Choroid plexus epithelial cell (primary cell): Measurements from ENCODE around the gene ITGBL1.

ENCODE experiments used
- DNase-seq: peaks from one replicate; pipeline ENCODE4 v3.0.0-alpha.2; 2010; ENCODE audit warnings: low read depth
- H3K4me3 ChIP-seq: 2 replicates; pipeline ENCODE4 v1.5.1; 2011; ENCODE audit warnings: low read depth, mild to moderate bottlenecking, control low read depth, low read length, moderate library complexity
- TF ChIP-seq, protein P1 (sequence below): conservative IDR thresholded peaks from 2 replicates; pipeline ENCODE4 v1.5.1; 2011; ENCODE audit warnings: low read depth, mild to moderate bottlenecking, control low read depth, inconsistent platforms, low read length, moderate library complexity

ITGBL1 gene

DNA sequence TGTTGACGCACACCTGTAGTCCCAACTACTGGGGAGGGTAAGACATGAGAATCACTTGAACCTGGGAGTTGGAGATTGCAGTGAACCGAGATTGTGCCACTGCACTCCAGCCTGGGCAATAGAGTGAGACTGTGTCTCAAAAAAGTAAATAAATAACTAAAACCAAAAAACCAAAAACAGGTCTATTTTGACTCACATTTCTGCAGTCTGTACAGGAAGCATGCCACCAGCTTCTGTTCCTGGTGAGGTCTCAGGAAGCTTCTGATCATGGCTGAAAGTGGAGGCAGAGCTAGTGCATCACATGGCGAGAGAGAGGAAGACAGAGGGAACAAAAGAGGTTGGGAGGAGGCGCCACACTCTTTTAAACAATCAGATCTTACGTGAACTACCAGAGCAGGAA is 142.5 kb downstream of the ITGBL1 start:
- no peak for DNase-seq
- TF ChIP-seq, protein P1, sequence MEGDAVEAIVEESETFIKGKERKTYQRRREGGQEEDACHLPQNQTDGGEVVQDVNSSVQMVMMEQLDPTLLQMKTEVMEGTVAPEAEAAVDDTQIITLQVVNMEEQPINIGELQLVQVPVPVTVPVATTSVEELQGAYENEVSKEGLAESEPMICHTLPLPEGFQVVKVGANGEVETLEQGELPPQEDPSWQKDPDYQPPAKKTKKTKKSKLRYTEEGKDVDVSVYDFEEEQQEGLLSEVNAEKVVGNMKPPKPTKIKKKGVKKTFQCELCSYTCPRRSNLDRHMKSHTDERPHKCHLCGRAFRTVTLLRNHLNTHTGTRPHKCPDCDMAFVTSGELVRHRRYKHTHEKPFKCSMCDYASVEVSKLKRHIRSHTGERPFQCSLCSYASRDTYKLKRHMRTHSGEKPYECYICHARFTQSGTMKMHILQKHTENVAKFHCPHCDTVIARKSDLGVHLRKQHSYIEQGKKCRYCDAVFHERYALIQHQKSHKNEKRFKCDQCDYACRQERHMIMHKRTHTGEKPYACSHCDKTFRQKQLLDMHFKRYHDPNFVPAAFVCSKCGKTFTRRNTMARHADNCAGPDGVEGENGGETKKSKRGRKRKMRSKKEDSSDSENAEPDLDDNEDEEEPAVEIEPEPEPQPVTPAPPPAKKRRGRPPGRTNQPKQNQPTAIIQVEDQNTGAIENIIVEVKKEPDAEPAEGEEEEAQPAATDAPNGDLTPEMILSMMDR: no peak
- no peak overlapping the region for H3K4me3 ChIP-seq

- H3K4me3 ChIP-seq: no peak overlapping the region
- TF ChIP-seq, protein P1: no peak
- no peak for DNase-seq
These were observed 144.3 kb downstream of the ITGBL1 start for GRCh38 chr13:101596803-101597202.

GRCh38 chr13:101611491-101612475 is 159.3 kb downstream of the ITGBL1 start:
- TF ChIP-seq, protein P1: no peak

GRCh38 chr13:101612735-101613134 is 160.3 kb downstream of the ITGBL1 start:
- DNase-seq: peak; percentile 59
- TF ChIP-seq, protein P1: no peak
- H3K4me3 ChIP-seq: no peak overlapping the region

More at GRCh38 chr13:101611491-101612475, 159.3 kb downstream of the ITGBL1 start:
- no peak for DNase-seq
- no peak overlapping the region for H3K4me3 ChIP-seq

DNA sequence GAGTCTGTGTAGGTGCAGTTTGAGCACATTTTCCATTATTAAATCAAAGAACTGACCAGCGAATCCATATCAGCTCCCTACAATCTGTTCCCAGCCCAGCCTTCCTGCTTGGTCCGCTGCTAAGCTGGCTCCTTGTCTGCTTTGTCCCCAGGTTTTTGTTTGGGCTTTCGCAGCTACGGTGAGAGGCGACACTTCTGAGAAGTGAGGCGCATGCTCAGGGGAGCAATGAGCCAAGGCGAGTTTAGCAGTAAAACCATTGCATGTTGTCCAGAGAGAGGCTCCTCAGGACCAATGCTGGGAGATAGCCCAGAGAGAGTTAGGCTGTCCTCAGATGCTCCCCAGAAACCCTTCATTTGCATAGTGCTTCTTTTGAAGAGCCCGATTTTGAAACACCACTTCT is 162.0 kb downstream of the ITGBL1 start:
- TF ChIP-seq, protein P1: no peak
- H3K4me3 ChIP-seq: no peak overlapping the region
- no peak for DNase-seq

GRCh38 chr13:101618440-101619187 is 166.1 kb downstream of the ITGBL1 start:
- TF ChIP-seq, protein P1: no peak
- no peak for DNase-seq
- no peak overlapping the region for H3K4me3 ChIP-seq
